NCI-H146 (cell line): ENCODE data around the gene NR5A2.

ENCODE experiments used
- DNase-seq: peaks from one replicate; lab custom pipeline; 2025; lab: John Stamatoyannopoulos, UW

The NR5A2 gene

GRCh38 chr1:200128944-200129879 is 101.7 kb downstream of the NR5A2 start:
- no peak for DNase-seq

GRCh38 chr1:200130552-200130951 is 103.0 kb downstream of the NR5A2 start:
- DNase-seq, result no peak

- no peak for DNase-seq
Observed at GRCh38 chr1:200131551-200132125, 104.1 kb downstream of the NR5A2 start.

- no peak for DNase-seq
Observed at GRCh38 chr1:200133123-200133522, 105.6 kb downstream of the NR5A2 start.

GRCh38 chr1:200134116-200134515 is 106.6 kb downstream of the NR5A2 start:
- no peak for DNase-seq

GRCh38 chr1:200136384-200136783 is 108.9 kb downstream of the NR5A2 start:
- no peak for DNase-seq

- DNase-seq, result no peak
Observed at GRCh38 chr1:200139661-200140250, 112.2 kb downstream of the NR5A2 start.

- DNase-seq, result no peak
Observed at GRCh38 chr1:200143347-200143746, 115.8 kb downstream of the NR5A2 start.

GRCh38 chr1:200146100-200146499 is 118.6 kb downstream of the NR5A2 start:
- no peak for DNase-seq

- DNase-seq, result no peak
Observed at GRCh38 chr1:200147094-200147493, 119.6 kb downstream of the NR5A2 start.

- no peak for DNase-seq
Observed at GRCh38 chr1:200147742-200148141, 120.2 kb downstream of the NR5A2 start.

- DNase-seq, result no peak
Observed at GRCh38 chr1:200150006-200150405, 122.5 kb downstream of the NR5A2 start.

- no peak for DNase-seq
Observed at GRCh38 chr1:200150721-200151120, 123.2 kb downstream of the NR5A2 start.

GRCh38 chr1:200152336-200152735 is 124.8 kb downstream of the NR5A2 start:
- no peak for DNase-seq

GRCh38 chr1:200153277-200154055 is 126.0 kb downstream of the NR5A2 start:
- DNase-seq, result no peak

GRCh38 chr1:200154069-200154767 is 126.7 kb downstream of the NR5A2 start:
- no peak for DNase-seq

GRCh38 chr1:200157715-200158114 is 130.2 kb downstream of the NR5A2 start:
- no peak for DNase-seq

GRCh38 chr1:200161801-200162200 is 134.3 kb downstream of the NR5A2 start:
- DNase-seq, result no peak

GRCh38 chr1:200162258-200162657 is 134.7 kb downstream of the NR5A2 start:
- no peak for DNase-seq

GRCh38 chr1:200162877-200163276 is 135.4 kb downstream of the NR5A2 start:
- DNase-seq, result no peak

- no peak for DNase-seq
Observed at GRCh38 chr1:200163911-200164310, 136.4 kb downstream of the NR5A2 start.
